HCT116 (cell line): Measurements from ENCODE around the gene KCNB1. TPM values are rescaled to one million over a fixed set of nuclear protein-coding genes. Genes with fewer than 3 reads are reported as not detected.

Experiments
- ATAC-seq: fragments of 200-7000 bp; cut with Tn5 transposase; 2 replicates; pipeline ENCODE4 v1.9.1; 2020; ENCODE audit warnings: mild to moderate bottlenecking, moderate library complexity
- BruUV-seq: library from RNA; stranded (reverse); fragments of 400-500 nt; replicated peaks from 2 replicates; lab custom pipeline; 2021; lab: Mats Ljungman, UMichigan
- CTCF ChIA-PET: fragments of 300-600 bp; sonication (Branson Sonifier 250); formaldehyde crosslinking; loops from one replicate; lab custom pipeline; 2021; ENCODE audit warnings: antibody characterized with exemption; lab: Charles Lee
- POLR2A ChIA-PET: fragments of 300-600, 350-600 bp; sonication (Branson Sonifier 250); formaldehyde crosslinking; loops from one replicate; lab custom pipeline; 2021; ENCODE audit warnings: antibody characterized with exemption; lab: Charles Lee
- RAD21 ChIA-PET, 2 experiments: fragments of 300-600 bp; sonication (Branson Sonifier 250); formaldehyde crosslinking; loops; one replicate each; lab custom pipeline; 2023; ENCODE audit warnings: low total read pairs in 2 of 2; ENCODE audit not compliant: uncharacterized antibody in 2 of 2, unreplicated experiment in 2 of 2, low non-redundant PET in 1 of 2; lab: Charles Lee
- DNase-seq: peaks from one replicate; pipeline ENCODE4 v3.0.0-alpha.2; 2010; ENCODE audit warnings: low read depth, low spot score
- H2AFZ ChIP-seq: fragments of 200-600 bp; shearing (Covaris generic), sonication (generic); 2 replicates; pipeline ENCODE4 v1.6.1; 2017; ENCODE audit warnings: low read depth, mixed run types, mixed read lengths, antibody characterized with exemption, low read length; ENCODE audit not compliant: poor library complexity, severe bottlenecking
- H3K27ac ChIP-seq: 2 replicates; pipeline ENCODE4 v1.5.1; 2012; ENCODE audit warnings: low read depth, low read length
- H3K27me3 ChIP-seq: fragments of 200-600 bp; sonication (generic); 2 replicates; pipeline ENCODE4 v1.6.1; 2016; ENCODE audit warnings: mixed run types, low read length, mixed read lengths; ENCODE audit not compliant: insufficient read depth
- H3K36me3 ChIP-seq, 2 experiments: fragments of 200-500 bp in 1 of 2; fragments of 200-600 bp in 1 of 2; sonication (Bioruptor generic) in 1 of 2; sonication (generic) in 1 of 2; 2 replicates each; pipeline versions ENCODE4 v1.5.1 to v1.6.1; 2014 to 2016; ENCODE audit warnings: low read length in 2 of 2, inconsistent platforms in 1 of 2, mixed read lengths in 1 of 2, mixed run types in 1 of 2; ENCODE audit not compliant: insufficient read depth in 2 of 2, control insufficient read depth in 1 of 2
- H3K4me1 ChIP-seq, 2 experiments: fragments of 200-600 bp in 1 of 2; sonication (generic) in 1 of 2; 2 replicates each; pipeline versions ENCODE4 v1.5.1 to v1.6.1; 2012 to 2017; ENCODE audit warnings: low read length in 2 of 2, inconsistent platforms in 1 of 2, mild to moderate bottlenecking in 1 of 2, mixed read lengths in 1 of 2, mixed run types in 1 of 2, moderate library complexity in 1 of 2; ENCODE audit not compliant: insufficient read depth in 2 of 2, control insufficient read depth in 1 of 2
- H3K4me2 ChIP-seq: fragments of 200-600 bp; sonication (generic); 2 replicates; pipeline ENCODE4 v1.6.1; 2017; ENCODE audit warnings: mixed run types, low read length, mixed read lengths
- H3K4me3 ChIP-seq, 2 experiments: fragments of 200-600 bp in 1 of 2; sonication (generic) in 1 of 2; replicated peaks in 1 of 2; 2 replicates each; pipeline ENCODE4 v1.5.1; 2011 to 2016; ENCODE audit warnings: low read length in 2 of 2, control low read depth in 1 of 2, low read depth in 1 of 2, mild to moderate bottlenecking in 1 of 2, mixed read lengths in 1 of 2, mixed run types in 1 of 2
- H3K79me2 ChIP-seq: fragments of 200-600 bp; sonication (generic); 2 replicates; pipeline ENCODE4 v1.6.1; 2017; ENCODE audit warnings: mild to moderate bottlenecking, mixed run types, low read length, moderate library complexity, mixed read lengths; ENCODE audit not compliant: insufficient read depth
- H3K9ac ChIP-seq: fragments of 200-600 bp; sonication (generic); 2 replicates; pipeline ENCODE4 v1.6.1; 2016; ENCODE audit warnings: low read length, mixed read lengths
- H3K9me2 ChIP-seq: fragments of 200-600 bp; sonication (generic), shearing (Covaris generic); 2 replicates; pipeline ENCODE4 v1.6.1; 2017; ENCODE audit warnings: mixed run types, mild to moderate bottlenecking, moderate library complexity; ENCODE audit not compliant: insufficient read depth
- H3K9me3 ChIP-seq, 2 experiments: fragments of 200-500 bp in 1 of 2; fragments of 200-600 bp in 1 of 2; sonication (Bioruptor generic) in 1 of 2; sonication (generic) in 1 of 2; 2 replicates each; pipeline ENCODE4 v1.6.1; 2014 to 2017; ENCODE audit warnings: low read length in 2 of 2, mixed read lengths in 2 of 2, inconsistent platforms in 1 of 2, low read depth in 1 of 2, mild to moderate bottlenecking in 1 of 2, mixed run types in 1 of 2, moderate library complexity in 1 of 2; ENCODE audit not compliant: control insufficient read depth in 1 of 2, insufficient read depth in 1 of 2
- H4K20me1 ChIP-seq: fragments of 200-600 bp; sonication (generic), shearing (Covaris generic); 2 replicates; pipeline ENCODE4 v1.6.1; 2017; ENCODE audit warnings: mixed run types, mild to moderate bottlenecking, moderate library complexity; ENCODE audit not compliant: insufficient read depth
- ATF3 ChIP-seq: IDR thresholded peaks from 2 replicates; pipeline ENCODE4 v1.6.1; 2012
- CEBPB ChIP-seq: IDR thresholded peaks from 2 replicates; pipeline ENCODE4 v1.6.1; 2012; ENCODE audit warnings: low read depth
- CTCF ChIP-seq, 3 experiments: fragments of 200-600 bp in 1 of 3; sonication (generic) in 1 of 3; IDR thresholded peaks in 2 of 3; conservative IDR thresholded peaks in 1 of 3; 2 replicates each; pipeline ENCODE4 v1.5.1; 2012 to 2017; ENCODE audit warnings: low read depth in 2 of 3, low read length in 2 of 3, antibody characterized with exemption in 1 of 3, borderline replicate concordance in 1 of 3, control low read depth in 1 of 3, mild to moderate bottlenecking in 1 of 3, mixed read lengths in 1 of 3, mixed run types in 1 of 3, moderate library complexity in 1 of 3; ENCODE audit not compliant: insufficient read depth in 1 of 3
- EGR1 ChIP-seq: IDR thresholded peaks from 2 replicates; pipeline ENCODE4 v1.6.1; 2012; ENCODE audit warnings: low read depth
- ELF1 ChIP-seq: IDR thresholded peaks from 2 replicates; pipeline ENCODE4 v1.6.1; 2012; ENCODE audit warnings: low read depth, borderline replicate concordance
- EZH2 ChIP-seq: fragments of 200-600 bp; sonication (generic); IDR thresholded peaks from 2 replicates; pipeline ENCODE4 v1.6.1; 2017; ENCODE audit warnings: antibody characterized with exemption, mixed run types
- EZH2phosphoT487 ChIP-seq: fragments of 200-600 bp; IDR thresholded peaks from 2 replicates; pipeline ENCODE4 v1.6.1; 2018; ENCODE audit warnings: antibody characterized with exemption, borderline replicate concordance
- JUND ChIP-seq: IDR thresholded peaks from 2 replicates; pipeline ENCODE4 v1.6.1; 2012
- MAX ChIP-seq: IDR thresholded peaks from 2 replicates; pipeline ENCODE4 v1.6.1; 2012
- POLR2A ChIP-seq: IDR thresholded peaks from 2 replicates; pipeline ENCODE4 v1.7.0; 2011; ENCODE audit warnings: borderline replicate concordance; ENCODE audit not compliant: insufficient read depth, insufficient read length; ENCODE audit errors: extremely low read depth
- RAD21 ChIP-seq: IDR thresholded peaks from 2 replicates; pipeline ENCODE4 v1.6.1; 2012; ENCODE audit warnings: low read depth, mild to moderate bottlenecking
- SIN3A ChIP-seq: IDR thresholded peaks from 2 replicates; pipeline ENCODE4 v1.6.1; 2012; ENCODE audit warnings: low read depth
- SP1 ChIP-seq: IDR thresholded peaks from 2 replicates; pipeline ENCODE4 v1.6.1; 2012; ENCODE audit warnings: low read depth
- SRF ChIP-seq: IDR thresholded peaks from 2 replicates; pipeline ENCODE4 v1.6.1; 2012; ENCODE audit warnings: low read depth
- YY1 ChIP-seq: IDR thresholded peaks from 2 replicates; pipeline ENCODE4 v1.6.1; 2011; ENCODE audit warnings: low read length, low read depth, moderate library complexity, mild to moderate bottlenecking; ENCODE audit not compliant: insufficient replicate concordance; ENCODE audit errors: extremely low read depth
- ZFX ChIP-seq: fragments of 450-650 bp; IDR thresholded peaks from 2 replicates; pipeline ENCODE4 v1.6.1; 2017
- ZNF274 ChIP-seq: fragments of 200-500 bp; sonication (Bioruptor generic); IDR thresholded peaks from 2 replicates; pipeline ENCODE4 v1.6.1; 2014; ENCODE audit warnings: mild to moderate bottlenecking, low read depth, low read length, inconsistent platforms
- intact Hi-C: fragments of 100-400 bp; cut with micrococcal nuclease; formaldehyde crosslinking; loops from 2 replicates; pipeline ENCODE4 v1.10.0; 2022
- total RNA-seq: library from RNA; stranded (reverse); gene quantifications from one replicate; pipeline ENCODE4 v1.2.1, GENCODE V29; 2021; ENCODE audit not compliant: unreplicated experiment

Gene KCNB1
- total RNA-seq, 1 experiment from 2014 or later, result 0.79 TPM

- H3K36me3 ChIP-seq, result no peaks in the 10 kb centered on the region
- POLR2A ChIA-PET, result no interaction called here
- no peak for DNase-seq
- TF ChIP-seq ATF3 (no peak), EGR1 (no peak), YY1 (no peak), ZFX (no peak), POLR2A (no peak), SRF (no peak), ELF1 (no peak), SIN3A (no peak), EZH2 (no peak), CEBPB (no peak), EZH2phosphoT487 (no peak), RAD21 (no peak), JUND (no peak)
- TF ChIP-seq, all 23 proteins: peak for 0
- no peak overlapping the region for H3K4me3 ChIP-seq
- ChIA-PET RAD21 (no interaction called here), CTCF (no interaction called here)
- intact Hi-C loops, result no loop called here
- H3K27me3 ChIP-seq, result peaks cover 19% of the 10 kb centered on the region
- H3K27ac ChIP-seq, result no peak overlapping the region
- no TSS peak for BruUV-seq
- no peaks in the 10 kb centered on the region for H3K9me3 ChIP-seq
- H3K4me1 ChIP-seq, result peaks cover 0 to 2% of the 10 kb centered on the region in 2 experiments; a peak in 1 of 4 replicates
- H3K9ac ChIP-seq, result no peak overlapping the region
- no peaks in the 10 kb centered on the region for H3K9me2 ChIP-seq
- H4K20me1 ChIP-seq, result no peaks in the 10 kb centered on the region
- no peak for ATAC-seq
- H3K4me2 ChIP-seq, result no peak overlapping the region
- no peak overlapping the region for H2AFZ ChIP-seq
- no peaks in the 10 kb centered on the region for H3K79me2 ChIP-seq
Observed at GRCh38 chr20:49470922-49471321, 11.5 kb downstream of the KCNB1 start.

GRCh38 chr20:49469060-49469459, 13.4 kb downstream of the KCNB1 start:
- Histone ChIP-seq H3K79me2 (no peaks in the 10 kb centered on the region), H3K27me3 (peaks cover 19% of the 10 kb centered on the region), H4K20me1 (no peaks in the 10 kb centered on the region), H3K4me1 (no peaks in the 10 kb centered on the region), H3K4me2 (no peak overlapping the region), H3K36me3 (no peaks in the 10 kb centered on the region), H3K27ac (no peak overlapping the region), H3K4me3 (no peak overlapping the region), H3K9ac (no peak overlapping the region), H3K9me2 (no peaks in the 10 kb centered on the region), H3K9me3 (no peaks in the 10 kb centered on the region), H2AFZ (no peak overlapping the region)
- BruUV-seq, result no TSS peak
- intact Hi-C loops, result no loop called here
- ChIA-PET RAD21 (no interaction called here), CTCF (no interaction called here), POLR2A (no interaction called here)
- DNase-seq, result no peak
- ATAC-seq, result no peak
- TF ChIP-seq EZH2 (no peak), ELF1 (no peak), YY1 (no peak), CTCF (IDR thresholded peaks at IDR 0.05 in 2 of 3, conservative IDR thresholded peaks at IDR 0.05 in 1 of 3; ENCODE audit: borderline replicate concordance in 1 of 3, insufficient read depth in 1 of 3, low read depth in 2 of 3, low read length in 2 of 3) (no peak), ATF3 (no peak), SP1 (no peak), ZFX (no peak), MAX (no peak), ZNF274 (no peak)
